Mesendoderm (in vitro differentiated cells): ENCODE measurements around the gene ST7.

Source experiments
- DNase-seq: peaks from one replicate; pipeline ENCODE4 v3.0.0; 2013
- H2AK5ac ChIP-seq: 2 replicates; pipeline ENCODE4 v1.6.1; 2013; ENCODE audit warnings: low read length, inconsistent platforms
- H2BK120ac ChIP-seq: 2 replicates; pipeline ENCODE4 v1.6.1; 2013; ENCODE audit warnings: low read depth, mild to moderate bottlenecking, low read length, moderate library complexity, mixed read lengths
- H2BK15ac ChIP-seq: replicated peaks from 2 replicates; pipeline ENCODE4 v1.6.1; 2013; ENCODE audit warnings: low read depth, mild to moderate bottlenecking, moderate library complexity
- H2BK5ac ChIP-seq: 2 replicates; pipeline ENCODE4 v1.6.1; 2013; ENCODE audit warnings: low read length, inconsistent platforms
- H3K18ac ChIP-seq: 2 replicates; pipeline ENCODE4 v1.6.1; 2013; ENCODE audit warnings: mild to moderate bottlenecking, low read length, mixed read lengths
- H3K23ac ChIP-seq: one replicate; pipeline ENCODE4 v1.6.1; 2013; ENCODE audit warnings: low read length
- H3K27ac ChIP-seq: 2 replicates; pipeline ENCODE4 v1.5.1; 2013; ENCODE audit warnings: low read depth, mild to moderate bottlenecking, inconsistent platforms, low read length, moderate library complexity
- H3K27me3 ChIP-seq: 2 replicates; pipeline ENCODE4 v1.6.1; 2013; ENCODE audit warnings: low read length, control low read depth, mild to moderate bottlenecking, inconsistent platforms; ENCODE audit not compliant: insufficient read depth, poor library complexity
- H3K36me3 ChIP-seq: 2 replicates; pipeline ENCODE4 v1.6.1; 2013; ENCODE audit warnings: low read length, inconsistent platforms; ENCODE audit not compliant: control insufficient read depth, insufficient read depth
- H3K4ac ChIP-seq: one replicate; pipeline ENCODE4 v1.6.1; 2013; ENCODE audit warnings: low read depth, mild to moderate bottlenecking, low read length, moderate library complexity
- H3K4me1 ChIP-seq: 2 replicates; pipeline ENCODE4 v1.6.1; 2013; ENCODE audit warnings: low read depth, low read length, inconsistent platforms; ENCODE audit not compliant: control insufficient read depth
- H3K4me2 ChIP-seq: 2 replicates; pipeline ENCODE4 v1.6.1; 2013; ENCODE audit warnings: low read length
- H3K4me3 ChIP-seq: 2 replicates; pipeline ENCODE4 v1.5.1; 2013; ENCODE audit warnings: mild to moderate bottlenecking, low read length
- H3K56ac ChIP-seq: one replicate; pipeline ENCODE4 v1.6.1; 2013; ENCODE audit warnings: low read length
- H3K79me1 ChIP-seq: 2 replicates; pipeline ENCODE4 v1.6.1; 2013; ENCODE audit warnings: low read length, inconsistent platforms
- H3K79me2 ChIP-seq: 2 replicates; pipeline ENCODE4 v1.6.1; 2013; ENCODE audit warnings: mild to moderate bottlenecking, low read length; ENCODE audit not compliant: control insufficient read depth, insufficient read depth
- H3K9ac ChIP-seq: 2 replicates; pipeline ENCODE4 v1.6.1; 2013; ENCODE audit warnings: low read length, inconsistent platforms
- H4K5ac ChIP-seq: one replicate; pipeline ENCODE4 v1.6.1; 2013; ENCODE audit warnings: low read length
- H4K8ac ChIP-seq: one replicate; pipeline ENCODE4 v1.6.1; 2013; ENCODE audit warnings: low read depth, mild to moderate bottlenecking, control low read depth, low read length, moderate library complexity
- WGBS: extraction: QIAGEN DNeasy Blood & Tissue Kit; methylation state at CpG from one replicate; pipeline ENCODE4 v1.1.7; 2013; ENCODE audit warnings: low lambda C conversion rate, missing lambda C conversion rate; ENCODE audit not compliant: insufficient coverage; ENCODE audit errors: extremely low coverage; 5-methylcytosine and 5-hydroxymethylcytosine counted together

The ST7 gene

DNA sequence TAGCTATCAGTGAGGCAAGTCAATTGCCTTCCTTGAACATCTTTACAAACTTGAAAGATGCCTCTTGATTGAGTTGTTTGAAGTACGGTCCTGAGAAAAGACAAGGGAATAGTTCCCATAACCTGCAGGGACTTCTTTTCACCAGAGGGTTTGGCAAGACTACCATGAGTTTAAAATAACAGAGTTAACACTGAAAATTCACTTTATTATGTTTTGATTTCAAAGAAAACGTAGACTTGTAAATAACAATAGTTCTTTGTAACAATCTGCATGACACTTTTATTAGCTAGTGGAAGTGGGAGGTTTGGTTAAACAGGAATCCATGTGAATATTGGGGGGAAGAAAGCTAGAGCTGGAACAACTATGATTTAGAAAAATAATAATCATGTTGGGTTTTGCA lies 320.0 kb downstream of the ST7 start:
- H3K18ac ChIP-seq: no peak overlapping the region
- no peak overlapping the region for H4K5ac ChIP-seq
- no peak overlapping the region for H3K9ac ChIP-seq
- H2BK120ac ChIP-seq: no peak overlapping the region
- no peaks in the 10 kb centered on the region for H3K4me1 ChIP-seq
- no peak overlapping the region for H2BK15ac ChIP-seq
- H3K56ac ChIP-seq: no peak overlapping the region
- H2AK5ac ChIP-seq: no peak overlapping the region
- no peaks in the 10 kb centered on the region for H3K36me3 ChIP-seq
- no peak overlapping the region for H2BK5ac ChIP-seq
- WGBS: no CpG with 5 or more reads among the region's 2 CpGs
- no peak overlapping the region for H3K4ac ChIP-seq
- no peak overlapping the region for H3K27ac ChIP-seq
- no peak overlapping the region for H3K23ac ChIP-seq
- H4K8ac ChIP-seq: no peak overlapping the region
- DNase-seq: no peak
- no peaks in the 10 kb centered on the region for H3K27me3 ChIP-seq
- no peak overlapping the region for H3K4me2 ChIP-seq
- H3K79me2 ChIP-seq: no peaks in the 10 kb centered on the region
- H3K4me3 ChIP-seq: no peak overlapping the region
- no peaks in the 10 kb centered on the region for H3K79me1 ChIP-seq

DNA sequence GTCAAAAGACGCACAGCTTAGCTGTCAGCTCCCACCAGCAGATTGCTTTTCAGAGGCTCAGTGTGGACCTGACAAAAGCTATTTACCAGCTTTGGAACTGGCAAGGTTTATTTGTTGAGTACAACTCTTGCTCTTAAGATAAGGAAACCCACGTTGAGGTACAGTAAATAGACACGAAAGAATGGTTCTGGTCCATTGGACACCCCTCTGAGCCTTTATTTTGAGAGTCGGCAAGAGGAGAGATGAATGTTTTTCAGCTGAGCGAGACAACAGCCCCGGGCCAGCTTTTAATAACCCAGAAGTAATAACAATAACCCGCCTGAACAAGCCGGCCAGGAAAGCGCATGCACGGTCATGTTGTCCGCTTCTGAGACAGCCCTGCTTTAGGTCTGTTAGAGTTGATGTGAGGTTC lies 320.5 kb downstream of the ST7 start:
- no peak overlapping the region for H2AK5ac ChIP-seq
- no peak for DNase-seq
- H3K23ac ChIP-seq: no peak overlapping the region
- no peak overlapping the region for H3K27ac ChIP-seq
- H3K79me2 ChIP-seq: no peaks in the 10 kb centered on the region
- no peak overlapping the region for H3K18ac ChIP-seq
- H3K4ac ChIP-seq: no peak overlapping the region
- no peak overlapping the region for H4K8ac ChIP-seq
- no peak overlapping the region for H4K5ac ChIP-seq
- no peaks in the 10 kb centered on the region for H3K4me1 ChIP-seq
- H3K56ac ChIP-seq: no peak overlapping the region
- no peaks in the 10 kb centered on the region for H3K79me1 ChIP-seq
- H3K27me3 ChIP-seq: no peaks in the 10 kb centered on the region
- H3K9ac ChIP-seq: no peak overlapping the region
- no peaks in the 10 kb centered on the region for H3K36me3 ChIP-seq
- H2BK120ac ChIP-seq: no peak overlapping the region
- WGBS: no CpG with 5 or more reads among the region's 11 CpGs
- no peak overlapping the region for H2BK5ac ChIP-seq
- no peak overlapping the region for H2BK15ac ChIP-seq
- H3K4me3 ChIP-seq: no peak overlapping the region
- H3K4me2 ChIP-seq: no peak overlapping the region

DNA sequence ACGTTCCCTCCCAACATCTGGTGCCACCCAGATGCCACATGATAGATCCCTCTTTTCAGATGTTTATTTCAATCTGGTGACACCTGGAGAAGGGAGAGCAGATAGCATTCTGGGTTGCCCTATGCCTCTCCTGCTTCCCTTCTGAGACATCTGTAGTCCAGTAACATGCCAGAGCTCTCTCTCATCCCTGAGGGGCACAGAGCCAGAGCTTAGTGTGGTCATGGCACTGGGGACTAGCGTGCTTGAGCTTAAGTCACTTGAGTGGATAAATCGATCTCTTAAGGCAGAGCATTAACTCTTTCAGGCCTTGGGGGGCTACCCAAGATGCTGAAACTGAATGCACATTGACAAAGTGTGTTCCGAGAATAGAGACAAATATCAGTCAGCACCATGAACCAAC lies 321.6 kb downstream of the ST7 start:
- Histone ChIP-seq H3K4me2 (no peak overlapping the region), H3K79me2 (no peaks in the 10 kb centered on the region), H4K8ac (no peak overlapping the region), H3K4me1 (no peaks in the 10 kb centered on the region), H2AK5ac (no peak overlapping the region), H3K27me3 (no peaks in the 10 kb centered on the region), H3K4ac (no peak overlapping the region), H3K79me1 (no peaks in the 10 kb centered on the region), H2BK120ac (no peak overlapping the region), H3K56ac (no peak overlapping the region), H2BK15ac (no peak overlapping the region), H2BK5ac (no peak overlapping the region), H4K5ac (no peak overlapping the region), H3K18ac (no peak overlapping the region), H3K36me3 (no peaks in the 10 kb centered on the region), H3K9ac (no peak overlapping the region), H3K23ac (no peak overlapping the region), H3K4me3 (no peak overlapping the region), H3K27ac (no peak overlapping the region)
- WGBS: no CpG with 5 or more reads among the region's 4 CpGs
- DNase-seq: no peak

DNA sequence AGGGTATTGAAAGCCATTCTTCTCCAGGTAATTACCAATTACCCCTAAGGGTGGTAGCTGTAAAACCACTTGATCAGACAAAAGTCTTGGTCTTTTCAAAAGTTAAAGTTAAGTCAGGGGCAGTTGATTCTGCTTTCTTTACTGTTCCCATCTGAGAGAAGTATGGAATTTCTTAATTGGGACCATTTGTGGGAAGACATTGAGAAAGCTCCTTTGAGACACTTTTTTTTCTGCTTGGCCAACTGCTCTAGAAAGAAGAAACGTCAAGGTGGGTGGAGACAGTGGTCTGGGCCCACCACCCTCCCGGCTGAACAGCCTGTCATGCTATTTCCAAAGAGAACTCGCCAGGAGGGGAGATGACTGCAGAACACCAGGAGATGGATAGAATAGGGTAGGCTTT lies 324.3 kb downstream of the ST7 start:
- Histone ChIP-seq H2BK5ac (no peak overlapping the region), H3K4me3 (no peak overlapping the region), H3K4me2 (no peak overlapping the region), H3K79me2 (no peaks in the 10 kb centered on the region), H2BK120ac (no peak overlapping the region), H3K18ac (no peak overlapping the region), H3K79me1 (no peaks in the 10 kb centered on the region), H3K23ac (no peak overlapping the region), H3K4me1 (no peaks in the 10 kb centered on the region), H4K8ac (no peak overlapping the region), H2AK5ac (no peak overlapping the region), H3K36me3 (no peaks in the 10 kb centered on the region), H3K27me3 (no peaks in the 10 kb centered on the region), H2BK15ac (no peak overlapping the region), H3K27ac (no peak overlapping the region), H3K56ac (no peak overlapping the region), H3K9ac (no peak overlapping the region), H4K5ac (no peak overlapping the region), H3K4ac (no peak overlapping the region)
- no peak for DNase-seq
- no CpG with 5 or more reads among the region's 3 CpGs for WGBS

DNA sequence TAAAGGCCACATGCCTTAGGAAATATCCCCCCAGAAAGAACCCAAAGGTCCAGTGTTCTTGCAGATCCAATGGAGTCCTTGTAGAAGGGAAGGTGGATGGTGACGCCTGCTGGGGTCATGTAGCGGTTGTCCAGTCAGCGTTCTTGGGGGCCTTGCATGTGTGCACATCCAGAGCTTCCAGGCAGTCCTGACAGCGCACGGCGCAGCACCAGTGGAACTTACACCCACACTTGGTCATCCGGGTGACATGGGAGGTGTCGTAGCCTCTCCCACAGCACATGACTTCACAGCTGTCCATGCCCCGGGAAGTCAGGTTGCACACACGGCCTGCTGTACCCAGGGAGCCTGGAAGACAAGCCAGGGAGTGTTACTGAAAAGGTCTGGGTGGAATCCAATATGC lies 324.7 kb downstream of the ST7 start:
- H3K56ac ChIP-seq: no peak overlapping the region

DNA sequence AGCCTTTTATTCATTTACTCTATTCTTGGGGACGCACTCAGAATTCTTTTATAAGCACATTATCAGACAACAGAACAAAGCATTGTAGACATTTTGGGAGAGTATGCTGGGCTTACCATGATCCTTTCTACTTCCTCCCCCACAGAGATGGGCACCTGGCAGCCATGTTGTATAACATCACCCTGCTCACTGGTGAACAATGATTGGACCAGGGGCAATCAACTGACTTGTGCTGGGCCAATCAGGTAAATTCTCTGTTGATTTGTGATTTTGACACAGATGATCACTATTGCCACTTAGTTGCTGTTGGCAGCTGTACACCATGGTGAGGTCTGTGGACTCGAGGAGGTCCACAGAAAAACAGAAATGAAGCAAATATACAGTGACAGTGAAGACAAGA lies 325.9 kb downstream of the ST7 start:
- no peak overlapping the region for H2AK5ac ChIP-seq
- H3K4me3 ChIP-seq: no peak overlapping the region
- no peak overlapping the region for H3K9ac ChIP-seq
- H3K18ac ChIP-seq: no peak overlapping the region
- H3K23ac ChIP-seq: no peak overlapping the region
- no peaks in the 10 kb centered on the region for H3K36me3 ChIP-seq
- no peak overlapping the region for H4K8ac ChIP-seq
- H3K56ac ChIP-seq: no peak overlapping the region
- no peak overlapping the region for H2BK15ac ChIP-seq
- no peak overlapping the region for H3K27ac ChIP-seq
- H2BK120ac ChIP-seq: no peak overlapping the region
- no peaks in the 10 kb centered on the region for H3K79me2 ChIP-seq
- WGBS: no CpG with 5 or more reads among the region's 2 CpGs
- H3K4me2 ChIP-seq: no peak overlapping the region
- no peak overlapping the region for H3K4ac ChIP-seq
- H3K27me3 ChIP-seq: no peaks in the 10 kb centered on the region
- no peaks in the 10 kb centered on the region for H3K79me1 ChIP-seq
- H2BK5ac ChIP-seq: no peak overlapping the region
- H4K5ac ChIP-seq: no peak overlapping the region
- DNase-seq: no peak
- H3K4me1 ChIP-seq: no peaks in the 10 kb centered on the region

More for the DNA sequence above, 324.7 kb downstream of the ST7 start:
- no peak overlapping the region for H2BK120ac ChIP-seq
- no CpG with 5 or more reads among the region's 10 CpGs for WGBS
- no peaks in the 10 kb centered on the region for H3K4me1 ChIP-seq
- H3K9ac ChIP-seq: no peak overlapping the region
- no peak overlapping the region for H4K8ac ChIP-seq
- H3K27ac ChIP-seq: no peak overlapping the region
- H3K79me2 ChIP-seq: no peaks in the 10 kb centered on the region
- H2BK5ac ChIP-seq: no peak overlapping the region
- H3K4me3 ChIP-seq: no peak overlapping the region
- H3K4ac ChIP-seq: no peak overlapping the region
- no peak overlapping the region for H3K23ac ChIP-seq
- H3K27me3 ChIP-seq: no peaks in the 10 kb centered on the region
- no peak for DNase-seq
- no peaks in the 10 kb centered on the region for H3K36me3 ChIP-seq
- H2BK15ac ChIP-seq: no peak overlapping the region
- no peak overlapping the region for H2AK5ac ChIP-seq
- no peak overlapping the region for H3K18ac ChIP-seq
- no peaks in the 10 kb centered on the region for H3K79me1 ChIP-seq
- H4K5ac ChIP-seq: no peak overlapping the region
- no peak overlapping the region for H3K4me2 ChIP-seq
